Fibroblast of lung (primary cell): ENCODE measurements around the gene NEUROG1. TPM values are rescaled to one million over a fixed set of nuclear protein-coding genes. Genes with fewer than 3 reads are reported as not detected.

Source experiments
- DNase-seq, 2 donors: peaks; one replicate each; pipeline versions ENCODE4 v3.0.0 to v3.0.0-alpha.2; 2010; ENCODE audit warnings: low read depth in 2 of 2
- H2AFZ ChIP-seq: 2 replicates; pipeline ENCODE4 v1.5.1; 2012; ENCODE audit warnings: low read length, control low read depth, inconsistent platforms
- H3K27ac ChIP-seq: 2 replicates; pipeline ENCODE4 v1.5.1; 2011; ENCODE audit warnings: low read length, control low read depth; ENCODE audit not compliant: insufficient read depth
- H3K27me3 ChIP-seq: 2 replicates; pipeline ENCODE4 v1.5.1; 2011; ENCODE audit warnings: mild to moderate bottlenecking, low read length; ENCODE audit not compliant: control insufficient read depth, insufficient read depth
- H3K36me3 ChIP-seq: 2 replicates; pipeline ENCODE4 v1.5.1; 2011; ENCODE audit warnings: low read length; ENCODE audit not compliant: control insufficient read depth, insufficient read depth
- H3K4me1 ChIP-seq: 2 replicates; pipeline ENCODE4 v1.5.1; 2011; ENCODE audit warnings: low read length; ENCODE audit not compliant: control insufficient read depth, insufficient read depth; ENCODE audit errors: extremely low read depth
- H3K4me2 ChIP-seq: 2 replicates; pipeline ENCODE4 v1.5.1; 2011; ENCODE audit warnings: low read length, control low read depth; ENCODE audit not compliant: insufficient read depth; ENCODE audit errors: extremely low read depth
- H3K4me3 ChIP-seq, 4 experiments: fragments of 200-600 bp in 1 of 4; sonication (generic) in 1 of 4; replicated peaks in 1 of 4; 2 replicates each; pipeline ENCODE4 v1.5.1; 2011 to 2016; ENCODE audit warnings: low read length in 4 of 4, low read depth in 3 of 4, mild to moderate bottlenecking in 3 of 4, control low read depth in 2 of 4, inconsistent platforms in 1 of 4, mixed read lengths in 1 of 4; ENCODE audit not compliant: insufficient read depth in 1 of 4; ENCODE audit errors: control extremely low read depth in 1 of 4
- H3K79me2 ChIP-seq: 2 replicates; pipeline ENCODE4 v1.5.1; 2012; ENCODE audit warnings: mild to moderate bottlenecking, low read length, inconsistent platforms; ENCODE audit not compliant: control insufficient read depth, insufficient read depth
- H3K9ac ChIP-seq: 2 replicates; pipeline ENCODE4 v1.5.1; 2011; ENCODE audit warnings: mild to moderate bottlenecking, low read length, control low read depth; ENCODE audit not compliant: insufficient read depth
- H3K9me3 ChIP-seq: 2 replicates; pipeline ENCODE4 v1.5.1; 2012; ENCODE audit warnings: low read depth, low read length; ENCODE audit not compliant: control insufficient read depth, insufficient read depth
- H4K20me1 ChIP-seq: 2 replicates; pipeline ENCODE4 v1.5.1; 2011; ENCODE audit warnings: low read length; ENCODE audit not compliant: control insufficient read depth, insufficient read depth; ENCODE audit errors: extremely low read depth
- CTCF ChIP-seq, 2 donors: IDR thresholded peaks in 1 of 2; conservative IDR thresholded peaks in 1 of 2; 1 replicate in 1 of 2; 2 replicates in 1 of 2; pipeline ENCODE4 v1.5.1; 2011 to 2012; ENCODE audit warnings: low read length in 2 of 2, control low read depth in 1 of 2, inconsistent platforms in 1 of 2, low read depth in 1 of 2, mild to moderate bottlenecking in 1 of 2
- EZH2 ChIP-seq: IDR thresholded peaks from 2 replicates; pipeline ENCODE4 v1.5.1; 2012; ENCODE audit warnings: low read length, control low read depth, mild to moderate bottlenecking; ENCODE audit errors: missing control alignments
- polyA plus RNA-seq, 2 donors: library from polyadenylated mRNA; depleted of rRNA in 1 of 2; stranded (reverse) in 1 of 2; unstranded in 1 of 2; fragments of >200 nt; gene quantifications; 2 replicates each; pipeline ENCODE4 v1.2.1, GENCODE V29; 2011 to 2012; ENCODE audit warnings: missing spikeins in 1 of 2
- total RNA-seq: library from RNA; depleted of rRNA; stranded (reverse); fragments of >200 nt; gene quantifications from 2 replicates; pipeline ENCODE4 v1.2.1, GENCODE V29; 2014

The NEUROG1 gene
- total and polyA plus RNA-seq, 2 donors (not counting 1 experiment from before 2014, with no cell fraction given), result not detected

- Histone ChIP-seq H3K27ac (no peak overlapping the region), H2AFZ (no peak overlapping the region), H3K4me2 (no peak overlapping the region), H3K9me3 (no peaks in the 10 kb centered on the region), H4K20me1 (no peaks in the 10 kb centered on the region), H3K4me1 (no peaks in the 10 kb centered on the region), H3K27me3 (peaks cover 52% of the 10 kb centered on the region), H3K79me2 (no peaks in the 10 kb centered on the region), H3K9ac (no peak overlapping the region), H3K36me3 (no peaks in the 10 kb centered on the region), H3K4me3 (no peak overlapping the region)
- TF ChIP-seq EZH2, result no peak
- DNase-seq, result no peak
Measured at GRCh38 chr5:135537271-135537670, 1.5 kb upstream of the NEUROG1 start.

- H3K9ac ChIP-seq, result no peak overlapping the region
- TF ChIP-seq EZH2, result peak; percentile 73
- no peak for TF ChIP-seq CTCF (conservative IDR thresholded peaks at IDR 0.05 in 1 of 2, IDR thresholded peaks at IDR 0.05 in 1 of 2; ENCODE audit: low read depth in 1 of 2, low read length in 2 of 2)
- H4K20me1 ChIP-seq, result no peaks in the 10 kb centered on the region
- H3K36me3 ChIP-seq, result no peaks in the 10 kb centered on the region
- no peaks in the 10 kb centered on the region for H3K4me1 ChIP-seq
- H3K9me3 ChIP-seq, result no peaks in the 10 kb centered on the region
- no peak for DNase-seq
- no peak overlapping the region for H3K4me2 ChIP-seq
- no peak overlapping the region for H2AFZ ChIP-seq
- no peak overlapping the region for H3K27ac ChIP-seq
- H3K27me3 ChIP-seq, result peaks cover 43% of the 10 kb centered on the region
- H3K79me2 ChIP-seq, result no peaks in the 10 kb centered on the region
- H3K4me3 ChIP-seq, result no peak overlapping the region
Measured at GRCh38 chr5:135535420-135535819, 344 bp downstream of the NEUROG1 start.

GRCh38 chr5:135534609-135535419 is 950 bp downstream of the NEUROG1 start:
- H2AFZ ChIP-seq, result no peak overlapping the region
- H3K4me2 ChIP-seq, result no peak overlapping the region
- H3K4me3 ChIP-seq, result no peak overlapping the region
- H3K36me3 ChIP-seq, result no peaks in the 10 kb centered on the region
- no peaks in the 10 kb centered on the region for H3K9me3 ChIP-seq
- H3K79me2 ChIP-seq, result no peaks in the 10 kb centered on the region
- DNase-seq, result no peak
- no peak overlapping the region for H3K9ac ChIP-seq
- peaks cover 38% of the 10 kb centered on the region for H3K27me3 ChIP-seq
- no peaks in the 10 kb centered on the region for H4K20me1 ChIP-seq
- no peak overlapping the region for H3K27ac ChIP-seq
- TF ChIP-seq CTCF (conservative IDR thresholded peaks at IDR 0.05 in 1 of 2, IDR thresholded peaks at IDR 0.05 in 1 of 2; ENCODE audit: low read depth in 1 of 2, low read length in 2 of 2) (no peak), EZH2 (peak; percentile 66)
- H3K4me1 ChIP-seq, result no peaks in the 10 kb centered on the region
